HepG2 (cell line): ENCODE measurements around the gene PLPP3. TPM values are rescaled to one million over a fixed set of nuclear protein-coding genes. Genes with fewer than 3 reads are reported as not detected.

ENCODE experiments used
- ATAC-seq: fragments of 200-7000 bp; cut with Tn5 transposase; 3 replicates; pipeline ENCODE4 v1.9.1; 2020; ENCODE audit warnings: mild to moderate bottlenecking, moderate library complexity
- BruUV-seq: library from RNA; stranded (reverse); fragments of 400-500 nt; replicated peaks from 2 replicates; lab custom pipeline; 2021; lab: Mats Ljungman, UMichigan
- CTCF ChIA-PET: fragments of 300-600 bp; formaldehyde crosslinking; extraction: SDS; loops from one replicate; lab custom pipeline; 2021; ENCODE audit warnings: low total read pairs, inconsistent platforms, low intra/inter-chr PET ratio; lab: Yijun Ruan, JAX
- POLR2A ChIA-PET: fragments of 350-600 bp; sonication (Branson Sonifier 250); formaldehyde crosslinking; loops from one replicate; lab custom pipeline; 2020; ENCODE audit warnings: antibody characterized with exemption, inconsistent platforms; lab: Yijun Ruan, JAX
- DNase-seq: peaks from one replicate; pipeline ENCODE4 v3.0.0-alpha.2; 2015; ENCODE audit warnings: low spot score
- FAIRE-seq: peaks from 3 replicates; lab custom pipeline; 2011; peaks lifted over from hg19 to GRCh38; lab: Jason Lieb, UNC
- H2AFZ ChIP-seq: one replicate; pipeline ENCODE4 v1.6.1; 2011; ENCODE audit warnings: low read length, inconsistent platforms
- H3K27ac ChIP-seq: fragments of 300-600 bp; 3 replicates; pipeline ENCODE4 v1.8.0; 2011; ENCODE audit warnings: mixed run types, mild to moderate bottlenecking, mixed read lengths, low read length, inconsistent platforms; ENCODE audit not compliant: insufficient read depth; ENCODE audit errors: extremely low read length
- H3K27me3 ChIP-seq, 2 experiments: fragments of 200-600 bp in 1 of 2; 2 replicates in 1 of 2; 3 replicates in 1 of 2; pipeline versions ENCODE4 v1.6.0 to v1.8.0; 2011; ENCODE audit warnings: low read length in 2 of 2, mild to moderate bottlenecking in 2 of 2, moderate library complexity in 2 of 2, inconsistent platforms in 1 of 2; ENCODE audit not compliant: insufficient read depth in 2 of 2, control insufficient read depth in 1 of 2
- H3K36me3 ChIP-seq, 2 experiments: fragments of 200-600 bp in 1 of 2; replicated peaks in 1 of 2; 2 replicates in 1 of 2; 3 replicates in 1 of 2; pipeline versions ENCODE4 v1.5.1 to v1.8.0; 2011; ENCODE audit warnings: low read length in 2 of 2, inconsistent platforms in 1 of 2; ENCODE audit not compliant: insufficient read depth in 2 of 2, control insufficient read depth in 1 of 2
- H3K4me1 ChIP-seq: 2 replicates; pipeline ENCODE4 v1.5.1; 2012; ENCODE audit warnings: low read length, inconsistent platforms; ENCODE audit not compliant: insufficient read depth
- H3K4me2 ChIP-seq: 2 replicates; pipeline ENCODE4 v1.6.0; 2011; ENCODE audit warnings: low read depth, low read length, inconsistent platforms
- H3K4me3 ChIP-seq, 3 experiments: fragments of 200-600 bp in 1 of 3; sonication (generic), shearing (Covaris generic) in 1 of 3; replicated peaks in 1 of 3; 2 replicates each; pipeline ENCODE4 v1.5.1; 2011 to 2016; ENCODE audit warnings: low read length in 3 of 3, inconsistent platforms in 2 of 3, low read depth in 2 of 3, mild to moderate bottlenecking in 2 of 3, control low read depth in 1 of 3, mixed read lengths in 1 of 3; ENCODE audit not compliant: insufficient read depth in 1 of 3
- H3K79me2 ChIP-seq: one replicate; pipeline ENCODE4 v1.6.1; 2011; ENCODE audit warnings: low read length, inconsistent platforms; ENCODE audit not compliant: insufficient read depth
- H3K9ac ChIP-seq: 2 replicates; pipeline ENCODE4 v1.6.0; 2011; ENCODE audit warnings: mild to moderate bottlenecking, low read depth, low read length, inconsistent platforms; ENCODE audit not compliant: insufficient read depth
- H3K9me3 ChIP-seq: 2 replicates; pipeline ENCODE4 v1.5.1; 2012; ENCODE audit warnings: mild to moderate bottlenecking, low read length
- H4K20me1 ChIP-seq: 2 replicates; pipeline ENCODE4 v1.6.0; 2011; ENCODE audit warnings: inconsistent platforms, mild to moderate bottlenecking, low read length, moderate library complexity; ENCODE audit not compliant: insufficient read depth
- CSRNP2 ChIP-seq: sonication (generic); formaldehyde crosslinking; conservative IDR thresholded peaks from 2 replicates; pipeline ENCODE4 v1.8.0; 2022; ENCODE audit warnings: low read depth, missing genetic modification reagents
- HMG20B ChIP-seq: conservative IDR thresholded peaks from 2 replicates; pipeline ENCODE4 v1.6.1; 2016; ENCODE audit warnings: missing genetic modification reagents, missing compliant biosample characterization
- MEF2D ChIP-seq: sonication (generic); formaldehyde crosslinking; IDR thresholded peaks from 2 replicates; pipeline ENCODE4 v1.5.1; 2020; ENCODE audit warnings: mild to moderate bottlenecking, missing genetic modification reagents
- PREB ChIP-seq: sonication (generic); formaldehyde crosslinking; IDR thresholded peaks from 2 replicates; pipeline ENCODE4 v1.4.0; 2020; ENCODE audit warnings: missing genetic modification reagents
- ZBTB7A ChIP-seq: sonication (generic); formaldehyde crosslinking; IDR thresholded peaks from 2 replicates; pipeline ENCODE4 v1.8.0; 2022; ENCODE audit warnings: mild to moderate bottlenecking, missing genetic modification reagents
- ZBTB7B ChIP-seq: sonication (generic); formaldehyde crosslinking; IDR thresholded peaks from 2 replicates; pipeline ENCODE4 v1.4.0; 2020; ENCODE audit warnings: missing genetic modification reagents
- ZNF224 ChIP-seq: sonication (generic); formaldehyde crosslinking; IDR thresholded peaks from 2 replicates; pipeline ENCODE4 v1.5.0; 2020; ENCODE audit warnings: mild to moderate bottlenecking, missing genetic modification reagents
- ZNF572 ChIP-seq: sonication (generic); formaldehyde crosslinking; IDR thresholded peaks from 2 replicates; pipeline ENCODE4 v1.5.1; 2020; ENCODE audit warnings: mild to moderate bottlenecking, missing genetic modification reagents
- ZNF737 ChIP-seq: sonication (generic); formaldehyde crosslinking; IDR thresholded peaks from 2 replicates; pipeline ENCODE4 v1.5.0; 2020; ENCODE audit warnings: missing genetic modification reagents, mild to moderate bottlenecking, borderline replicate concordance
- ZNF839 ChIP-seq: sonication (generic); formaldehyde crosslinking; IDR thresholded peaks from 2 replicates; pipeline ENCODE4 v1.4.0; 2020; ENCODE audit warnings: missing genetic modification reagents, mild to moderate bottlenecking, borderline replicate concordance
- ZNF879 ChIP-seq: sonication (generic); formaldehyde crosslinking; IDR thresholded peaks from 2 replicates; pipeline ENCODE4 v1.8.1; 2023; ENCODE audit warnings: missing genetic modification reagents
- ZSCAN31 ChIP-seq: sonication (generic); formaldehyde crosslinking; IDR thresholded peaks from 2 replicates; pipeline ENCODE4 v1.5.0; 2020; ENCODE audit warnings: low read depth, mild to moderate bottlenecking, missing genetic modification reagents
- WGBS: methylation state at CpG from one replicate; pipeline ENCODE4 v1.1.6; 2017; ENCODE audit warnings: low lambda C conversion rate; 5-methylcytosine and 5-hydroxymethylcytosine counted together
- in situ Hi-C: cut with HindIII; loops from 2 replicates; pipeline ENCODE4 v1.10.0; 2017; ENCODE audit warnings: low pct_unique_long_range_greater_than_20kb; ENCODE audit not compliant: extremely low pct_ligation_motif_present
- intact Hi-C: fragments of 100-400 bp; cut with micrococcal nuclease; formaldehyde crosslinking; loops from one replicate; pipeline ENCODE4 v1.10.0; 2022; ENCODE audit not compliant: unreplicated experiment
- polyA plus RNA-seq, 8 experiments: library from polyadenylated mRNA; depleted of rRNA in 3 of 8; stranded (reverse) in 7 of 8; unstranded in 1 of 8; fragments of >200 nt; fragmentation: Illumina TruSeq in 4 of 8; extraction: Trizol in 4 of 8; gene quantifications; 2 replicates each; pipeline versions ENCODE4 v1.2.1 to v1.2.3, GENCODE V29; 2011 to 2016; ENCODE audit warnings: low read depth in 4 of 8, missing spikeins in 1 of 8, mixed read lengths in 1 of 8; ENCODE audit not compliant: insufficient read depth in 1 of 8
- total RNA-seq, 5 experiments: library from RNA; depleted of rRNA; stranded (reverse); fragments of >200 nt; fragmentation: Illumina TruSeq; extraction: Trizol; gene quantifications; 2 replicates each; pipeline ENCODE4 v1.2.3, GENCODE V29; 2016; ENCODE audit warnings: low read depth in 1 of 5
- TF ChIP-seq, protein P1 (sequence below): sonication (generic); formaldehyde crosslinking; IDR thresholded peaks from 2 replicates; pipeline ENCODE4 v1.5.0; 2020; ENCODE audit warnings: missing genetic modification reagents, mild to moderate bottlenecking, borderline replicate concordance
- TF ChIP-seq, protein P2 (sequence below): sonication (generic); formaldehyde crosslinking; IDR thresholded peaks from 2 replicates; pipeline ENCODE4 v1.4.0; 2020; ENCODE audit warnings: missing genetic modification reagents

The PLPP3 gene
- total and polyA plus RNA-seq, 2 of the 13 experiments (the other 11 are each of a cell fraction or from before 2014, with no cell fraction given), result 49.7 to 65.8 TPM

DNA sequence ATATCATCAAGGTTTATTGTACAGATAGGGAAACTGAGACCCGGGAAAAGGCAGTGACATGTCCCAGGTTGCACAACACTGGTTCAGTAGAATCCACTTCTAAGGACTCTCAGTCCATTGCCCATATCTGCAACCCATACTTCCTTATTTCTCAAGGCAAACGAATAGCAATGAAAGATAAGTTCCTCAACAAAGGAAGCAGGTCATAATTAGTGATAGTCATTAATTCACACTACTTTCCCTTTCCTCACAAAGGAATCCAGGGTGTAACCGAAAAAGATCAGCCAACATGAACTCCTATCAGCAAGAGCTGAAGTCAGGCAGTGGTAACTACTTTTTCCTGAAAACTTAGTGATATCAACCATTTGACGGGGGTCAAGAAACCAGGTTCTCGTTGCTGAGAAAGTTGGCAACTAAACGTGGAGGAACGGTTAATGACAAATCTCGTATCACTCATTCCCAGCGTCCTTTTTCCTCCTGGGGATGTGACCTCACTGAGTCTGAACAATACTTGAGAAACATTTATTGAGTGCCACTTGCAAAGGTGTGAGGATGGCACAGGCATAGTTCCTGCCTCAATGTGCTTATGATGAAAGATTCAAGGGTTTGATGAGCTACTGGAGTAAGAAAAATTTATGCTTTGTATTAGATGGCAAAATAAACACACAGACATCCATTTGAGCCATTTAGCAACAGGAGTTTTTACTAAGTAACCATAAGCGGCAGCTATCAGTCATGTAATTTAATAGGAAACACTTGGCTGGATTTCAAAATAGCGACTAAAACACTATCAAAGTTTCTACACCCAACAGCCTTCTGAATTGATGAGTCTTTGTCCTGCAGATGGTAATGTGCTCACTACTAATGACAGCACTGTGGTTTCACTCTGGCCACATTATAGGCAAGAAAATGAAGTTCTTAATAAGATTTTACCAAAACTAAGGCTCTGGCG is 82.3 kb downstream of the PLPP3 start:
- Histone ChIP-seq H3K9ac (peak overlapping the region; percentile 26; the same call in 1 of the 2 replicates), H3K36me3 (peaks cover 14 to 41% of the 10 kb centered on the region in 2 experiments), H3K27ac (peak overlapping the region; percentile 90), H4K20me1 (no peaks in the 10 kb centered on the region), H3K27me3 (no peaks in the 10 kb centered on the region), H3K79me2 (peaks cover 25% of the 10 kb centered on the region), H3K9me3 (no peaks in the 10 kb centered on the region), H3K4me3 (no peak overlapping the region), H2AFZ (no peak overlapping the region), H3K4me2 (0 out of 2 replicates have a peak overlapping the region, but pooled peaks have one; percentile 10), H3K4me1 (peaks cover 95% of the 10 kb centered on the region)
- DNase-seq (no peak), FAIRE-seq (peak; percentile 30), ATAC-seq (no peak)
- ChIA-PET CTCF (no interaction called here), POLR2A (interaction anchor here (1.0 to 4.1 kb wide), 2 partner anchors 10 to 82 kb away, joined by 6 to 74 read pairs; partner anchors contain the start of gene PLPP3)
- WGBS, result 91% methylated on average over 12 of the region's 12 CpGs
- in situ Hi-C loops, result no loop called here
- no TSS peak for BruUV-seq
- intact Hi-C loops, result no loop called here
- TF ChIP-seq, protein P1, sequence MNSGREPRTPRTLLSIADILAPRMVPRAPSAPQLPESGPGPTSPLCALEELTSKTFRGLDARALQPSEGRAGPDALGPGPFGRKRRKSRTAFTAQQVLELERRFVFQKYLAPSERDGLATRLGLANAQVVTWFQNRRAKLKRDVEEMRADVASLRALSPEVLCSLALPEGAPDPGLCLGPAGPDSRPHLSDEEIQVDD (CRISPR knock-in tag), result no peak
- TF ChIP-seq ZBTB7A (CRISPR knock-in tag) (no peak), ZBTB7B (no peak), ZNF572 (CRISPR knock-in tag) (no peak), MEF2D (CRISPR knock-in tag) (no peak), ZNF839 (CRISPR knock-in tag) (no peak), PREB (CRISPR knock-in tag) (no peak), CSRNP2 (CRISPR knock-in tag) (no peak), ZNF224 (CRISPR knock-in tag) (no peak), ZNF879 (CRISPR knock-in tag) (no peak), HMG20B (CRISPR knock-in tag) (no peak), ZNF737 (CRISPR knock-in tag) (no peak), ZSCAN31 (no peak)
- TF ChIP-seq, protein P2, sequence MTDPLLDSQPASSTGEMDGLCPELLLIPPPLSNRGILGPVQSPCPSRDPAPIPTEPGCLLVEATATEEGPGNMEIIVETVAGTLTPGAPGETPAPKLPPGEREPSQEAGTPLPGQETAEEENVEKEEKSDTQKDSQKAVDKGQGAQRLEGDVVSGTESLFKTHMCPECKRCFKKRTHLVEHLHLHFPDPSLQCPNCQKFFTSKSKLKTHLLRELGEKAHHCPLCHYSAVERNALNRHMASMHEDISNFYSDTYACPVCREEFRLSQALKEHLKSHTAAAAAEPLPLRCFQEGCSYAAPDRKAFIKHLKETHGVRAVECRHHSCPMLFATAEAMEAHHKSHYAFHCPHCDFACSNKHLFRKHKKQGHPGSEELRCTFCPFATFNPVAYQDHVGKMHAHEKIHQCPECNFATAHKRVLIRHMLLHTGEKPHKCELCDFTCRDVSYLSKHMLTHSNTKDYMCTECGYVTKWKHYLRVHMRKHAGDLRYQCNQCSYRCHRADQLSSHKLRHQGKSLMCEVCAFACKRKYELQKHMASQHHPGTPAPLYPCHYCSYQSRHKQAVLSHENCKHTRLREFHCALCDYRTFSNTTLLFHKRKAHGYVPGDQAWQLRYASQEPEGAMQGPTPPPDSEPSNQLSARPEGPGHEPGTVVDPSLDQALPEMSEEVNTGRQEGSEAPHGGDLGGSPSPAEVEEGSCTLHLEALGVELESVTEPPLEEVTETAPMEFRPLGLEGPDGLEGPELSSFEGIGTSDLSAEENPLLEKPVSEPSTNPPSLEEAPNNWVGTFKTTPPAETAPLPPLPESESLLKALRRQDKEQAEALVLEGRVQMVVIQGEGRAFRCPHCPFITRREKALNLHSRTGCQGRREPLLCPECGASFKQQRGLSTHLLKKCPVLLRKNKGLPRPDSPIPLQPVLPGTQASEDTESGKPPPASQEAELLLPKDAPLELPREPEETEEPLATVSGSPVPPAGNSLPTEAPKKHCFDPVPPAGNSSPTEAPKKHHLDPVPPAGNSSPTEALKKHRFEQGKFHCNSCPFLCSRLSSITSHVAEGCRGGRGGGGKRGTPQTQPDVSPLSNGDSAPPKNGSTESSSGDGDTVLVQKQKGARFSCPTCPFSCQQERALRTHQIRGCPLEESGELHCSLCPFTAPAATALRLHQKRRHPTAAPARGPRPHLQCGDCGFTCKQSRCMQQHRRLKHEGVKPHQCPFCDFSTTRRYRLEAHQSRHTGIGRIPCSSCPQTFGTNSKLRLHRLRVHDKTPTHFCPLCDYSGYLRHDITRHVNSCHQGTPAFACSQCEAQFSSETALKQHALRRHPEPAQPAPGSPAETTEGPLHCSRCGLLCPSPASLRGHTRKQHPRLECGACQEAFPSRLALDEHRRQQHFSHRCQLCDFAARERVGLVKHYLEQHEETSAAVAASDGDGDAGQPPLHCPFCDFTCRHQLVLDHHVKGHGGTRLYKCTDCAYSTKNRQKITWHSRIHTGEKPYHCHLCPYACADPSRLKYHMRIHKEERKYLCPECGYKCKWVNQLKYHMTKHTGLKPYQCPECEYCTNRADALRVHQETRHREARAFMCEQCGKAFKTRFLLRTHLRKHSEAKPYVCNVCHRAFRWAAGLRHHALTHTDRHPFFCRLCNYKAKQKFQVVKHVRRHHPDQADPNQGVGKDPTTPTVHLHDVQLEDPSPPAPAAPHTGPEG (CRISPR knock-in tag), result no peak
